ENCODE results near the gene HNRNPUL1.
"Not testable (repeated sequence)": the region's sequence is repeated elsewhere in the genome, so short reads cannot be mapped to it uniquely, and the experiment has no call there.

HNRNPUL1 gene

GRCh38 chr19:41263850-41264580 lies at the start of gene HNRNPUL1:
HNRNPUL1 (plus strand) TSS chr19:41264372; CDS start chr19:41264504, 132 bp downstream.
- in situ Hi-C loops (cut with MboI; ENCODE audit: low sequenced_read_pairs), result loop anchor here (25.0 kb wide), 1 partner anchor 602 kb away; no protein-coding TSS in a partner anchor

DNA sequence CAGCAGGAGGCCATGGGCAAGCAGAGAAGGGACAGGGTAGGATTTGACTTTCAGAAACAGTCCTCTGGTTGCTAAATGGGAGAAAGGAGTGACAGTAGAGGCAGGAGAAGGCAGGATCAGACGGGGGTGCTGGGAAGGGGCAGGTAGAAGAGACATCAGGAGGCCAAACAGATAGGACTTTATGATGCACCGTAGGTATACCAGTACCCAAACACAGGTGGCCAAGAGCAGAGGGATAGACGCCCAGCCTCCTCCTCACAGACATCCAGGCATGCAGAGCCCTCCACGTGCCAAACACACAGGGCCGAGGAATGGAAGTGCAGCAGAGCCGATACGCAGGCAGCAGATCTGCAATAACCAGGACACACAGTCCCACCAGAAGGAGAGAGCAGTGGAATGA lies 46.4 kb upstream of the HNRNPUL1 start:
- in situ Hi-C loops (cut with MboI; ENCODE audit: low sequenced_read_pairs), result no loop called here

GRCh38 chr19:41218249-41218614 lies 45.9 kb upstream of the HNRNPUL1 start:
- in situ Hi-C loops (cut with MboI; ENCODE audit: low sequenced_read_pairs), result no loop called here

GRCh38 chr19:41218615-41219507 lies 45.3 kb upstream of the HNRNPUL1 start, which contains the start of gene AXL:
AXL (plus strand) TSS chr19:41219223; CDS start chr19:41219393, 170 bp downstream.
- in situ Hi-C loops (cut with MboI; ENCODE audit: low sequenced_read_pairs), result no loop called here

- in situ Hi-C loops (cut with MboI; ENCODE audit: low sequenced_read_pairs), result no loop called here
Observed at GRCh38 chr19:41219924-41220567, 44.1 kb upstream of the HNRNPUL1 start.

GRCh38 chr19:41220811-41221210 lies 43.4 kb upstream of the HNRNPUL1 start:
- in situ Hi-C loops (cut with MboI; ENCODE audit: low sequenced_read_pairs), result no loop called here

DNA sequence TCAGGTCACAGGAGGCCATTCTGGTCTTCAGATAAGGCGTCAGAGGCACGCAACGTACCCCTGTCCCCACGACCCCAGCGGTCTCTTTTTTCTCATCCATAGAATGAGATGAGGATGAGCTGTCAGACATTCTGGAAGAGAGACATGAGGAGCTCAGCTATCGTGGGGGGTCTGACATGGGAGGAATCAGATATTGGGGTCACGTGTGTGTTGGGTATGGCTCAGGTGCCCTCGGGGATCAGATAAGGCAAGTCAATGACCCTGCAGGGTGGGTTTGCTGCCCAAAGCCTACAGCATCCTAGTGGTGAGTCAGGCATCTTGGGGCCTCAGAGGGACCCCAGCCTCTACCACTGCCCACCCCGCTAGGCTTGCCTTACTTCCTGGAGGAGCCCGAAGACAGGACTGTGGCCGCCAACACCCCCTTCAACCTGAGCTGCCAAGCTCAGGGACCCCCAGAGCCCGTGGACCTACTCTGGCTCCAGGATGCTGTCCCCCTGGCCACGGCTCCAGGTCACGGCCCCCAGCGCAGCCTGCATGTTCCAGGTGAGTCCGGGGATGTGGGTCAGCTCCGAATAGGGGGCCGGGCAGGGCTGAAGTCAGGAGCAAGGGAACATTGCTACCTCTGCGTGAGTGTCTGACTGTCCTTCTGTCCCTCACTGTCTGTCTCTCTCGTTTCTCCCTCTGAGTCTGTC lies 42.5 kb upstream of the HNRNPUL1 start:
- in situ Hi-C loops (cut with MboI; ENCODE audit: low sequenced_read_pairs), result no loop called here

- in situ Hi-C loops (cut with MboI; ENCODE audit: low sequenced_read_pairs), result no loop called here
Observed at GRCh38 chr19:41222240-41222639, 41.9 kb upstream of the HNRNPUL1 start.

DNA sequence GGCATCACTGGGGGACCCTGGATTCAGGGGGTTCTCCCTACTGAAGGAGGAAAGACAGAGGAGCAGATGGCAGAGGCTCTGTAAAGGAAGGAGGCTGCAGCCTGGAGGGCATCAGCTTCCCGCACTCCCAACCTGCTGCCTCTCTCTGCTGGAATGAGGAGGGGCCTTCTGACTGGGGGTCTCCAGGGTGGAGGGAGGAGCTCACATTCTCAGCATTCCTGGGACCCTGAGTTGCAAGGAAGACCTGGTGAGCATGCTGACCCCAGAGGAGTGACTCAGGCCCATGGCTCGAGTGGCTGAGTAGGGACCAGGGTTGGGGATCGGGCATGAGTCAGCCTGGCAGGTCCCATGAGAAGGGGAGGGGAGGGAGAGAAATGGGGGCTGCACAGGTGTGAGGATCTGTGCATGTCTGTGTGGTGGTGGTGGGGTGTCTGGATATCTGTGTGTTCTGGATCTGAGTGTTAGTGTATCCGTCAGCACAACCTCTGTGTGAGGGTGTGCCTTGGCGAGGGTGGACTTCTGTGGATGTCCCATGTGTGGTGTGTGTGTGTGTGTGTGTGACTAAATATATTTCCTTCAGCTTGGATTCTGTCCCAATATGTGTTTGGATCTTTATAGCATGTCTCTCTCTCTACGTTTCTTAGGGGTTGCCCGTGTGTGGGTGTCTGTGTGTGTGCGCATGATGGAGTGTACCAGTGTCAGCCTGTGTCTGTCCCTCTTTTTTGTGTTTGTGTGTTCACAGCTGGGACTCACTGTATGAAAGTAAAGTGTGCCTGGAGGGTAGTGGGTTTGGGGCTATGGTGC lies 40.5 kb upstream of the HNRNPUL1 start:
- in situ Hi-C loops (cut with MboI; ENCODE audit: low sequenced_read_pairs), result no loop called here

GRCh38 chr19:41224632-41225031 lies 39.5 kb upstream of the HNRNPUL1 start:
- in situ Hi-C loops (cut with MboI; ENCODE audit: low sequenced_read_pairs), result no loop called here

GRCh38 chr19:41225238-41226052 lies 38.7 kb upstream of the HNRNPUL1 start:
- in situ Hi-C loops (cut with MboI; ENCODE audit: low sequenced_read_pairs), result no loop called here

- in situ Hi-C loops (cut with MboI; ENCODE audit: low sequenced_read_pairs), result no loop called here
Observed at GRCh38 chr19:41226053-41226873, 37.9 kb upstream of the HNRNPUL1 start.

DNA sequence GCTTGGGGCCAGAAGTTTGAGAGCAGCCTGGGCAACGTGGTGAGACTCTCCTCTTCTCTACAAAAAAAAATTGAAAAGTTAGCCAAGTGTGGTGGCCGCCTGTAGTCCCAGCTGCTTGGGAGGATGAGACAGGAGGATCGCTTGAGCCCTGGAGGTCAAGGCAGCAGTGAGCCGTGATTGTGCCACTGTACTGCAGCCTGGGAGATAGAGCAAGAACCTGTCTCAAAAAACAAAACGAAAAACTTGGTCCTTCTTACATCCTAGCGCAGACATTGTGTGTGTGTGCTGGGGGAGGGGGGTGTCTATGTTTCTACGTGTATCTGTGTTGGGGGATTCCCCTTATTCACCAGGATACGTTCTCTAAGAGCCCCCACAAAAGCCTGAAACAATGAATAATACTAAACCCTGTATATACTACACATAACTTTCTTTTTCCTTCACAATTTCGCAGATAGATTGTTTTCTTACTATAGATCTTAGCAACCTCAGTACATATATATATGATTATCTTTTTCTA lies 37.2 kb upstream of the HNRNPUL1 start:
- in situ Hi-C loops (cut with MboI; ENCODE audit: low sequenced_read_pairs), result no loop called here

DNA sequence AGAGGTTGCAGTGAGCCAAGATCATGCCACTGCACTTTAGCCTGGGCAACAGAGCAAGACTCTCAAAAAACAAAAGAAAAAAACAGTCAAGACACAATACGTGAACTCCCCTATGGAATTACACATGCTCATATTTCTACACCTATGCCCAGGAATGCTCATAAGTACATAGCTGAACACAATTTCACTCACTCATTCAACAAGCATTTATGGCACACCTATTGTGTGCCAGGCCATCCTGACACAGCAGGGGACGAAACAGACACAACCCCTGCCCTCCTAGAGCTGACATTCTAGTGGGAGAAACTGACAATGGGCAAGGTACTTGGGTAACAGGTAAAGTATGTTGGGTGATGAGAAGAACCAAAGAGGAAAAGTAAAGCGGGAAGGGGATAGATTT lies 35.7 kb upstream of the HNRNPUL1 start:
- in situ Hi-C loops (cut with MboI; ENCODE audit: low sequenced_read_pairs), result no loop called here

- in situ Hi-C loops (cut with MboI; ENCODE audit: low sequenced_read_pairs), result not testable (repeated sequence)
Observed at GRCh38 chr19:41229338-41229737, 34.8 kb upstream of the HNRNPUL1 start.

GRCh38 chr19:41230067-41230857 lies 33.9 kb upstream of the HNRNPUL1 start:
- in situ Hi-C loops (cut with MboI; ENCODE audit: low sequenced_read_pairs), result no loop called here

GRCh38 chr19:41232686-41233085 lies 31.5 kb upstream of the HNRNPUL1 start:
- in situ Hi-C loops (cut with MboI; ENCODE audit: low sequenced_read_pairs), result no loop called here
